ENCODE data around the gene DGKZ.
A peak's percentile ranks its signal among the peaks of the same experiment; 100 is the strongest.

DGKZ gene

DNA sequence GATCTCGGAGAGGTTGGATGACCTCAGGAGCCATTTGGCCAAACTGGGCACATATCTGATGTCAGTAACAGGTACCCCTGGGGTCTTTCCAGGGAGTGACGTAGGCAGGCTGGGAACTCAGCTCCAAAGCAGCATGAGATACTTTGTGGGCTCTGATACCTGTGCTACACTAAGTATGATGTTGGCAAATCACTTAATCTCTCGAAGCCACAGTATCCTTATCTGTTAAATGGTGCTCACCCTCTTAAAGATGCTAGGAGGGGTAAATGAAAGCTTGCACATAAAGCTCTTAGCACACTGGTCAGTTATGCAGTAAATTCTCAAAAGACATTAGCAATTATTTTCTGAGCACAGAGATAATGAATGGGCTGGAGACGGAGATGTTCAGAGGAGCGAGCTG is 17.1 kb upstream of the DGKZ start:
- no peak for DNase-seq

- peak; percentile 22 for DNase-seq
These were observed 16.5 kb upstream of the DGKZ start for GRCh38 chr11:46330563-46331281.

GRCh38 chr11:46331282-46331984 is 15.8 kb upstream of the DGKZ start:
- no peak for DNase-seq

DNA sequence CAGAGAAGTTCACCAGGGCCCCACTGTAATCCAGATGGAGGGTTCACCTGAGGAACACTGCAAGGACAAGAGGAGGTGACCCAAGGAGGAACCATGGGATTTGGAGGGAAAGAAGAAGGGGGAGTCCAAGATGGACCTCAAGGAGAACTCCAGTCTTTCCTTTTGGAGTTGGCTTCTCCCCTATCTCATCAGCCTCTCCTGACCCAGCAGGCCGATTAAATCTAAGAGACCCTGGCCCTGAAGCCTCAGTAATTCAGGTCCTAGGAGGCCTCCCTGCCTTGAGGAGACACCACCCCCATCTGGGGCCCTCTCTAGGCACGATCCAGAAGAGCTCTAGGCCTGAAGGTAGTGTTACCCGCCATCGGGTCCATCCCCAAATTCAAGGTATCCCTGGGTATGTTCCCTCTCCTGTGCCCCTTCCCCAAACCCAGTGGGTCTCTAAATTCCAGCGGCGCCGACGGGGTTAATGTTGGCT is 15.1 kb upstream of the DGKZ start:
- DNase-seq = no peak

DNA sequence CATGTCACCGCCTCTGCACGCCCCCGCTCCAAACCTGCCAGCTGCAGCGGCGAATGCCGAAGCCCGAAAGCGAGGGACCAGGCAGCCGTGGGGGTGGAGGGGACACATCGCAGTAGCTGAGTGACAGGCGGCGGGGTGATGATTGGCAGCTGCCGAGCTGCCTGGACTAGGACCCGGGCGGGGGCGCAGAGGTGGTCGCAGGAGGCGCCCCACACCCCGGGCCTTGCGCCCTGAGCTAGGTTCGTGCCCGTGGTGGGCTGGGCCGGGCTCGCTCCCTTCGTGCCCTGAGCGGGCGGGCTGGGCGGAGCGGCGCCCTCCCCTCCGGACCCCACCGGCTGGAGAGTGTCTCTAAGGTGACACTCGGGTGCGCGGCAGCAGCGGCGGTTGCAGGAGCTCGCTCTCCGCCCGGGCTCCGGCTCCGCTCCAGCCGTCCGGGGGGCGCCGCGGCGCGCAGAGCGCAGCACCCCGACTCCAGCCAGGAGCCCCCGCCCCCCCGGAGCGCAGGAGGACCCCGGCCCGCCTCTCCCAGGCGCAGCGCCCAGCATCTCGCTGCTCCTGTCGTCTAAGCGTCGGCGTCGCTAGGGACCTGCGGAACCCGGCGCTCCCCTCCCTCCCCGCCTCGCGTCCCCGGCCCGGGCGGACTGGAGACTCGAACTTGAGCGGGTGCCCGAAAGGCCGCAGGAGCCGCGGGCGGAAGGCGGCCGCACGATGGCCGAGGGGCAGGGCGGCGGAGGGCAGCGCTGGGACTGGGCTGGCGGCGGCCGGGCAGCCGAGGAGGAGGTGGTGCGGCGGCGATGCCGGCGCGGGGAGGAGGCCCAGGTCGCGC is 14.5 kb upstream of the DGKZ start:
- DNase-seq = no peak

DNA sequence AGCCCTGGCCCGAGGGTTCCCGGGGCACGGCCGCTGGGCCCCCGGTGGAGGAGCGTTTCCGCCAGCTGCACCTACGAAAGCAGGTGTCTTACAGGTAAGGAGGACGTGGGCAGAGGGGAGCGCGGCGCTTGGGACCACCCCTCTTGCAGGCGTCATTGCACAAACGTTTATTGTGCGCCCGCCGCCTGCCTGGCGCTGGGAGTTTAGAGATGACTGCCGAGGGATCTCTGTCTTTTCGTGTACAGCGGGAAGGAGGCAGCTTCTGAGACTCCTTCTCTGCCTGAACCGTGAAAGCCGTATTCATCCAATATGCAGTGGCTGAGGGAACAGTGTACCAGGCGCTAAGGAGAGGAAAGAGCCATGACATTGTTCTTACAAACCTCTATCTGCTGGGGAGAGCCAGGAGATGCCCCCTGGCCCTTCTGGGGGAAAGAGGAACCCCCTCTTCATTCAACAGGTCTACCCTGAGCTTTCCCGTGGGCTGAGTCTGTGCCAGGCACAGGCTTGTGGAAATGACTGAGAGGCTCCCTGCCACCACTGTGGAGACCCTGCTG is 13.8 kb upstream of the DGKZ start:
- no peak for DNase-seq

DNA sequence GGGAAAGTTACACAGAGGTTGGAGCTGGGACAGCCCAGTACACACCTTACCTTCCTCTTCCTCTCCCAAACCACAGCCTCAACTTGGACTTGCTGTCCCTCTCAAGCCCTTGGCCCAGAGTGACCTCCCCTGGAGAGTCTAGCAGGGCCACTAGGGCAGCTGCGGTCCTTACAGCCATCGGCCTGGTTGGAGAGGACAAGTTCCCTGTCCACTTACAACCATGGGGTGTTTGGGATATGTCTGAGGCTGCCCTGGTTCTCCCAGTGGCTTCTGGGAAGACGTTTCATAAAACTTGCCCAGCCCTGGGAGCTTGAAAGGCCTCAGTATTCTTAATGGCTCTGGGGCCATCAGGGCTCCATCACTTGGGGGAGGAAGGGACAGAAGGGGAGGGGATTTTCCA is 13.1 kb upstream of the DGKZ start:
- no peak for DNase-seq

GRCh38 chr11:46335271-46335670 is 12.0 kb upstream of the DGKZ start:
- no peak for DNase-seq

- DNase-seq = no peak
These were observed 11.2 kb upstream of the DGKZ start for GRCh38 chr11:46335890-46336562.

DNA sequence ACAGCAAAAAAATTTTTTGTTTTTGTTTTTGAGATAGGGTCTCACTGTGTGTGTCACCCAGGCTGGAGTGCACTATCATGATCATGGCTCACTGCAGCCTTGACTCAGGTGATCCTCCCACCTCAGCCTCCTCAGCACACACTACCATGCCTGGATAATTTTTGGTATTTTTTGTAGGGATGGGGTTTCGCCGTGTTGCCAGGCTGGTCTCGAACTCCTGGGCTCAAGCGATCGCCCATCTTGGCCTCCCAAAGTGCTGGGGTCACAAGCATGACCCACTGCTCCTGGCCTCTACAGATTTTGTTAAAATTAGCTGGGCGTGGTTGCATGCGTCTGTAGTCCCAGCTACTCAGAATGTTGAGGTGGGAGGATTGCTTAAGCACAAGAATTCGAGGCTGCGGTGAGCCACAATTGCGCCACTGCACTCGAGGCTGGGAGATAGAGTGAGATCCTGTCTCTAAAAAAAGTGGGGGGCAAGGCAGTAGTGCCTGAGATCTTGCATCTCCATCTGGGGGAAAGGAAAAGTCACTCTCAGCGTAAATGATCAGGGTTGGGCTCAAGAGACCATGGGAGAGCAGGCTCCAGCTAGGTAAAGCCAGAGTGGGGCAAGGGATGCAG is 10.6 kb upstream of the DGKZ start:
- no peak for DNase-seq

DNA sequence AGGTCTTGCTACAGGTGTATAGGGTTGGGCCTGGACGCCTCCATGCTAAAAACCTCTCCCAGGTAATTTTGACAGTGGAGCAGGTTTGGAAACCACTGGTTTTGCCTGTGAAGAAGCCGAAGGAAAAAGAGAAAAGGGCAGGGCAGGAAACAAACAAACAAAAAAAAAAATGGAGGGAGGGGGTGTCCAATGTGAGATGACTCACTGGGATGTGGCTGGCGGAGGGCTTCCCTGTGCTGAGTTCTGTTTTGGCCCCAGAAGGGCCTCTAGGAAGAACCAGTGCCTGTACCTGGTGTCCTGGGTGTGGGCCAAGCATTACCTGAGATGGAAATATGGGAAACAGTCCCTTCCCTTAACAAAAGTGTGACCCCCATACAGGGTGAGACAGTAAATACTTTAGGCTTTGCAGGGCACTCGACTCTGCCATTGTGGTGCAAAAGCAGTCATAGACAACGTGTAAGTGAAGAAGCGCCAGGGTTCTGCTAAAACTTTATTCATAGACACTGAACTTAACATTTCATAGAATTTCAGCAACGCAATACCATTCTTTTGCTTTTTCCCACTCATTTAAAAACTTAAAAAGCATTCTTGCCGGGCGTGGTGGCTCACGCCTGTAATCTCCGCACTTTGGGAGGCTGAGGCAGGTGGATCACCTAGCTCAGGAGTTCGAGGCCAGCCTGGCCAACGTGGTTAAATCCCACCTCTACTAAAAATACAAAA is 9.5 kb upstream of the DGKZ start:
- no peak for DNase-seq

GRCh38 chr11:46338636-46338987 is 8.7 kb upstream of the DGKZ start:
- no peak for DNase-seq

DNA sequence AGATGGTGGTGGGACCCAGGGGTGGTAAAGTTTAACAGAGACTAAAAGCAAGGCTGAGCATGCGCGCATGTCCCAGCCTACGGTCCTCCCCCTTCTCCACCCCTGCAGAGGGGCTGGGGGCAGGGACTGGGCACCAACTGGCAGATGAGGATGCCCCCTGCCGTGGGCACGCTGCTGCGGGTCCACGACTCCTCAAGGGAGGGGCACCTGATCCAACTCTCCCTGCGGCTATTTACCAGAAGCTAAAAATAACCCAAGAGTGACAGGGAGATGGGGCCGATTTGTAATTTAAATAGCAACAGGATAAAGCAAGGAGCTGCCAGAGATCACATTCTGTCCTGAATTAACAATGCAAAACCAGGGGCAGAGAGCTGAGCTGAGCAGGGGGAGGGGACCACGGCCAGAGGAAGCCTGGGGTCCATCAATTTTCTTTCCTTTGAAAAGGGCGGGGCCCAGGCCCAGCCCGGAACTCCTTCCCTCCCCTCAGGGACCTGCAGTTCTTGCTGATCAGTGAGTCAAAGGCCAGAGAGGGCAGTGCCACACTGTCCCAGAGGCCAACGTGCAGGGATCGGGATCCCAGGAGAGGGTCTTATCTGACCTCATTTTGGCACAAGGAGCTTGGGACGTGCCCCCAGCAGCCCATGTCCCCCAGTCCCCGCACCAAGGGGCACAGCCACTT is 8.1 kb upstream of the DGKZ start:
- peak; percentile 32 for DNase-seq

GRCh38 chr11:46339816-46340215 is 7.4 kb upstream of the DGKZ start:
- DNase-seq = no peak

GRCh38 chr11:46341454-46341853 is 5.8 kb upstream of the DGKZ start:
- no peak for DNase-seq

DNA sequence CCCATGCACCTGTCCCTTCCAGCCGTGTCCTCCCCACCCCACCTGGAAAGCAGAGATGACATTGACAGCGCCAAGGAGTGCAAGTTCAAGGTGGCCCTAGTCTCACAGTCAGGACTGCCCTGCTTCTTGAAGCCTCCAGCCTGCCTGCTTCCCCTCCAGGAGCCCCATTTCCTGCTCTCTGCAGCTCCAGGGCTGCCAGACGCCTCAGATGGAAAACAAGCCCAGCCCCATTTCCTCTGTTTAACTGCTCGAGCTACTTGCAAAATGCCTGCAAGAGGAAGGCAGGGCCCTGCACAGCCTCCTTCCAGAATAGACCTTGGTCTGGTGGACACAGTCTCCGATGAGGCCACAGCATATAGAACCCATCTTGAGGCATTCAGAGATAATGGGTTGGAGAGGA is 5.0 kb upstream of the DGKZ start:
- no peak for DNase-seq

DNA sequence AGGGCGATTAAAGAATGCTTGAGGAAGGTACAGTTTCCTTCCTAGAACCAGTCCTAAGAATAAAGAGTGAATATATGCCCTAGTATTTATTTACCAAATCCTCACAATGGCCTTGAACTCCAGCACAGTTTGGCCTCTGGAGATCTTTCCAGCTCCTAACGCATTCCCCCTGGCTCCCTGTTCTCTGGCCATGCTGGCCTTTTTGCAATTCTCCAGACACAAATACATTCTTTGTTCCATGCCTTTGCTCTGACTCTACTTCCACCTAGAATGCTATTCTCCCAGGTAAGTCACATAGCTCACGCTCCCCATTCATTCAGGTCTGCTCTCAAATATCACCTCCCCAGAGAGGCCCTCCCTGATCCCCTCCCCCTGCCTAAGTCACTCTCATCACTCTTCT is 3.7 kb upstream of the DGKZ start:
- DNase-seq = no peak

DNA sequence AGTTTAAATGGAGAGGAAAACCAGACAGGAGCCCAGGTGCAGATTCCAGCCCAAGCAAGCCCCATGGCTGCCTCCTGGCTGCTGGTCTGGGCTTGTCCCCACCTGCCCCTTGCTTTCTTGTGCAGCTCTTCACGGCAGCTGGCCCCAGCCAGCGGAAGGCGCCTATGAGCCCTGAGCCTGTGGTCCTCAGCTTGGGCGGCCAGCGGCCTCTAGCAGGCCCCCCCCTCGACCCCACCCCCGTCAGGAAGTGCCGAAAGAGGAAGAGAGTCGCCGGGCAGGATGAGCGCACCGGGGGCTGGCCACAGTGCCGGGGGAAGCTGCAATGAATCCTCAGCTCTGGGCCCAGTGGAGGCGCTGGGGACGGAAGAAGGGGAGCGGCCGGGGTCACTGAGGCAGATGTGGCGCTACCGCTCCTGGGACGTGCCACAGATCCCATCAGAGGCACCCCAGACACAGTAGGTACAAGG is 2.1 kb upstream of the DGKZ start:
- peak; percentile 63 for DNase-seq

- peak; percentile 23 for DNase-seq
These were observed 1.3 kb upstream of the DGKZ start for GRCh38 chr11:46345881-46346484.

DNA sequence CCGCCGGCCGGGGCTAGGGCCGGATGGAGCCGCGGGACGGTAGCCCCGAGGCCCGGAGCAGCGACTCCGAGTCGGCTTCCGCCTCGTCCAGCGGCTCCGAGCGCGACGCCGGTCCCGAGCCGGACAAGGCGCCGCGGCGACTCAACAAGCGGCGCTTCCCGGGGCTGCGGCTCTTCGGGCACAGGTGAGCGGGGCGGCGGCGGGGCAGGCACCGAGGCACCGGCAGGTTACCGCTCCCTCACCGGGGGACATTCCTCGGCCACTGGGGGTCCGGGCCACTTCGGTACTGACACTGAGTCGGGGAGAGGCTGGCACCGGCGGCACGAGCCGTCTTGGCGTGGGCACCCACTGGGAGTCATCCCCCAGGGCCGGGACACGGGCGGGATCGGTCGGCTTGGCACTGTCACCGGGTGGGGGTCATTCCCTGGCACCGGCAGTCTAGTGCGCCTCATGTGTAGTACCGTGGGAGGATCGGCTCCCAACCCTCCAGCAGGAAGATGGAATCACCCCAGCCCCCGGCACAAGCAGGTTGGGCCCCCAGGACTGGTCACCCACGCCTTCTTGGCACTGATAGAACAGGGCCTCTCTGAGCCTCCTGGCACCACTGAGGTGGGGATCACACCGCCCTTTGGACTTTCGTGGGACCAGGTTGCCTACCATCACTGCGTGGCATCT is 511 bp downstream of the DGKZ start:
- DNase-seq = no peak
